Measurements from ENCODE around the gene ATP6V0E1. TPM values are rescaled to one million over a fixed set of nuclear protein-coding genes. Genes with fewer than 3 reads are reported as not detected.

The ATP6V0E1 gene
- total RNA-seq, 2 donors from 2014 or later: 156 to 193 TPM

- Histone ChIP-seq H3K4me1 (peaks cover 0 to 15% of the 10 kb centered on the region in 2 donors), H3K27me3 (no peaks in the 10 kb centered on the region), H3K4me3 (no peak overlapping the region), H3K9me3 (no peaks in the 10 kb centered on the region), H3K27ac (no peak overlapping the region), H3K36me3 (no peaks in the 10 kb centered on the region)
- no peak for TF ChIP-seq CTCF (IDR thresholded peaks at IDR 0.05)
- no peak for DNase-seq (ENCODE audit: low spot score)
Observed at GRCh38 chr5:172956936-172957335, 26.6 kb upstream of the ATP6V0E1 start.

GRCh38 chr5:172957458-172957857 lies 26.1 kb upstream of the ATP6V0E1 start:
- TF ChIP-seq CTCF (IDR thresholded peaks at IDR 0.05): no peak
- DNase-seq (ENCODE audit: low spot score): no peak
- no peak overlapping the region for H3K4me3 ChIP-seq
- no peak overlapping the region for H3K27ac ChIP-seq
- no peaks in the 10 kb centered on the region for H3K36me3 ChIP-seq
- H3K9me3 ChIP-seq: no peaks in the 10 kb centered on the region
- peaks cover 0 to 15% of the 10 kb centered on the region in 2 donors for H3K4me1 ChIP-seq
- H3K27me3 ChIP-seq: no peaks in the 10 kb centered on the region

- Histone ChIP-seq H3K4me1 (peaks cover 0 to 15% of the 10 kb centered on the region in 2 donors), H3K36me3 (no peaks in the 10 kb centered on the region), H3K27me3 (no peaks in the 10 kb centered on the region), H3K9me3 (no peaks in the 10 kb centered on the region), H3K4me3 (peak overlapping the region; percentile 87 to 95), H3K27ac (peak overlapping the region; percentile 81 to 85)
- TF ChIP-seq CTCF (IDR thresholded peaks at IDR 0.05): no peak
- peak; percentile 67 for DNase-seq (ENCODE audit: low spot score)
Observed at GRCh38 chr5:172958331-172959046, 25.1 kb upstream of the ATP6V0E1 start.

GRCh38 chr5:172959824-172960799 lies 23.5 kb upstream of the ATP6V0E1 start:
- Histone ChIP-seq H3K27me3 (no peaks in the 10 kb centered on the region), H3K9me3 (no peaks in the 10 kb centered on the region), H3K4me1 (peaks cover 0 to 15% of the 10 kb centered on the region in 2 donors), H3K4me3 (peak overlapping the region; percentile 87 to 95), H3K27ac (peak overlapping the region; percentile 81 to 85), H3K36me3 (no peaks in the 10 kb centered on the region)
- no peak for TF ChIP-seq CTCF (IDR thresholded peaks at IDR 0.05)
- no peak for DNase-seq (ENCODE audit: low spot score)

GRCh38 chr5:172969921-172970320 lies 13.7 kb upstream of the ATP6V0E1 start:
- Histone ChIP-seq H3K4me3 (no peak overlapping the region), H3K27me3 (no peaks in the 10 kb centered on the region), H3K36me3 (peaks cover 10% of the 10 kb centered on the region), H3K9me3 (no peaks in the 10 kb centered on the region), H3K4me1 (no peaks in the 10 kb centered on the region), H3K27ac (no peak overlapping the region)
- no peak for TF ChIP-seq CTCF (IDR thresholded peaks at IDR 0.05)
- no peak for DNase-seq (ENCODE audit: low spot score)
